ENCODE measurements around the gene GRID2IP.
"Not testable (repeated sequence)": the region's sequence is repeated elsewhere in the genome, so short reads cannot be mapped to it uniquely, and the experiment has no call there.

GRID2IP gene

DNA sequence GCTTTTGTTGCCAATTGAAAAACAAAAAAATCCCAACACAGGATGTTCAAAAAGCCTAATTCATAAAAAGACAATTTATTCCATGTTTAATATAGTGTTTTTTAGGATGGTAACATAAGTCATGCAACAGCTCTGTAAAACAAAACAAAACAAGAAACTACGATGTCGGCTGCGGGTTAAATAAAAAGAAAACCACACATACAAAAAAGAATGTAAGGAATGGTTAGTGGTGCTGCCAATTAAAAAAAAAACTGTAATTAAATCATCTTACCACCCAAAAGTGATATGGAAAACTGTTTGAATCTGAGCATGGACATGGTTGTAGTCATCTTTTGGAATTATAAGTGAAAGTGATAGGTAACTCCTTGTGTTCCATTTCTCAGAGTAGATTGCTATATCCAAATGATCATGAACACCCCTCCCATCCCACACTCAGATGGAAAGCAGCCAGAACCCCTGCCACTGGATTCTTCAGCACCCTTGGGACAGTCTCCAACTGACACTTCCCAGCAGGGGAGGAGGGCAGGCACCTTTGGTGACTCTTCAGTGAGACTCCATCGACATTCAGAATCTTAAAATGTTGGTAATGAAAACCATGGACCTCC lies 89.2 kb downstream of the GRID2IP start:
- intact Hi-C loops (cut with DNase I): no loop called here
- DNase-seq: no peak

- intact Hi-C loops (cut with DNase I): no loop called here
- DNase-seq: no peak
Observed at GRCh38 chr7:6460990-6461584, 90.2 kb downstream of the GRID2IP start.

DNA sequence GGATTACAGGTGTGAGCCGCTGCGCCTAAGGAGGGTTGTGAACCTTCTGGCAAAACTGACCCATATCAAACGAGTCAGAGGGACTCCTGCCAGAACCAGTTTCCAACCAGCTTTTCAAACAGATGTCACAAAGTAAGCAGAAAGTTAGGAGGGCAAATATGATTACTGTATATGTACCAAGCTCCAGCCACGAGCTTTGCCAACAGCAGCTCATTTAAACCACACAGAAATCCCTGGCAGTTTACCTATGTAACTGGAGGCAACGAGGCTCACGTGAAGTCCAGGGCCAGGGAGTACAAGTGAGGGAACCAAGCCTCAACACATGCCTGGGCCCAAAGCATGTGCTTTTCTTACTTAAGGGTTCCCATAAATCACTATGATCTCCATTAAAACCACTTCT lies 91.0 kb downstream of the GRID2IP start:
- DNase-seq: no peak
- intact Hi-C loops (cut with DNase I): no loop called here

DNA sequence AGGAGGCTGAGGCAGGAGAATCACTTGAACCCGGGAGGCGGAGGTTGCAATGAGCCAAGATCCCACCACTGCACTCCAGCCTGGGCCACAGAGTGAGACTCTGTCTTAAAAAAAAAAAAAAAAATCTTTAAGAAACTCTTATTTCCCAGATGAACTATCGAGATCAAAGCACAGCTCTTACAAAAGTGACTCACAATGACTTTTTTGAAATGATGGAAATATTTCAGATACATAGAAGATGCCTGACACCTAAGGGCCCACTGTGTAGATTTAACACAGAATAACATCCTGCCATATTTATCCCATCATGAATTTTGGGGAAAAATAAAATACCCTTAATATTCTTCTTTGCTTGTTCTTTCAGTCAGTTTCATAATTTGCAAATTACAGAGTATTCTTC lies 92.6 kb downstream of the GRID2IP start:
- DNase-seq; intact Hi-C loops (cut with DNase I): not testable (repeated sequence)

DNA sequence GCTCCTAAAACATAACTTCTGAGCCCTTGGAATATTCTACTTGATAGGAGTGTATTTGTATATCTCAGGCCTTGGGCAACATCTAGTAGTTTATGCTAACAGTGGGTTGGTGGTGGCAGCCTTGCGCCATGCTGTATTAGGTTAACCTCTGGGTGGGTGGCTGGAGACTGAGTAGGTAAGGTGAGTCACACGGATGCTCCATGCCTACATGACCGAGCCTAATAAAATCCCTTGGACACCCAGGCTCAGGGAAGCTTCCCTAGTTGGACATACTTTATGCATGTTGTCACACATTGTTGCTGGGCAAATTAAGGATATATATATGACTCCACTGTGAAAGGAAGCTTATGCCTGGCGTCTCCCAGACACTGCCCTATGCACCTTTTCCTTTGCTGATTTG lies 97.5 kb downstream of the GRID2IP start:
- intact Hi-C loops (cut with DNase I): no loop called here
- no peak for DNase-seq

DNA sequence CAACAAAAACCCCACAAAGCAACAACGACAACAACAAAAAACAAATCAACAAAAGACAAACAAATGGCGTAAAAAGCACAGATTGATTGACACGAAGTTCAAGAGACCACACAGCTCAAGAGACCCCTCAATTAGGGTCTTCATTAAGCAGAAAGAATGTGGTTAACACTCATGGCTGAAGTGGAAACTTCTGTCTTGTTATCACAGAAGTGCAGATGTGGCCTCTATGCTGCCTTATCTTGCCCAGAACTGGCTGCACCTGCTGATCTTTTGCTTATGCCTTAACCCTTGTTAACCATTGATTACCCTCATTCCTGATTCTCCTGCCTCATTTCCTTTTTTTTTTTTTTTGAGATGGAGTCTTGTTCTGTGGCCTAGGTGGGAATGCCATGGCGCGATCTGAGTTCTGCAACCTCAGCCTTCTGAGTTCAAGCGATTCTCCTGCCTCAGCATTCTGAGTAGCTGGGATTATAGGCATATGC lies 100.0 kb downstream of the GRID2IP start:
- intact Hi-C loops (cut with DNase I): no loop called here
- no peak for DNase-seq

DNA sequence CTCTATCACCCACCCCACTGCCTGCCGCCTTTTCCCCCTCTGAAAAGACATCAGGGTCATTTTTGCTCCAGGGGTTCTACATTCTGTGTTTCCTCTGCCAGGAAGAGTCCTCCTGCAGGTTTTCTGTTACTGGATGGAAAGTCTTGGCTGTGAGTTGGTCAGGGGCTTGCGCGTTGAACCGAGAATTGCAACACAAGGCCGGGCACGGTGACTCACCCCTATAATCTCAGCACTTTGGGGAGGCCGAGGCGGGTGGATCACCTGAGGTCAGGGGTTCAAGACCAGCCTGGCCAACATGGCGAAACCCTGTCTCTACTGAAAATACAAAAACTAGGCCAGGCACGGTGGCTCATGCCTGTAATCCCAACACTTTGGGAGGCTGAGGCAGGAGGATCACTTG lies 100.7 kb downstream of the GRID2IP start:
- DNase-seq; intact Hi-C loops (cut with DNase I): not testable (repeated sequence)

DNA sequence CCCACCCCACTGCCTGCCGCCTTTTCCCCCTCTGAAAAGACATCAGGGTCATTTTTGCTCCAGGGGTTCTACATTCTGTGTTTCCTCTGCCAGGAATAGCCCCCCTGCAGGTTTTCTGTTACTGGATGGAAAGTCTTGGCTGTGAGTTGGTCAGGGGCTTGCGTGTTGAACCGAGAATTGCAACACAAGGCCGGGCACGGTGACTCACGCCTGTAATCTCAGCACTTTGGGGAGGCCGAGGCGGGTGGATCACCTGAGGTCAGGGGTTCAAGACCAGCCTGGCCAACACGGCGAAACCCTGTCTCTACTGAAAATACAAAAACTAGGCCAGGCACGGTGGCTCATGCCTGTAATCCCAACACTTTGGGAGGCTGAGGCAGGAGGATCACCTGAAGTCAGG lies 101.4 kb downstream of the GRID2IP start:
- intact Hi-C loops (cut with DNase I); DNase-seq: not testable (repeated sequence)

DNA sequence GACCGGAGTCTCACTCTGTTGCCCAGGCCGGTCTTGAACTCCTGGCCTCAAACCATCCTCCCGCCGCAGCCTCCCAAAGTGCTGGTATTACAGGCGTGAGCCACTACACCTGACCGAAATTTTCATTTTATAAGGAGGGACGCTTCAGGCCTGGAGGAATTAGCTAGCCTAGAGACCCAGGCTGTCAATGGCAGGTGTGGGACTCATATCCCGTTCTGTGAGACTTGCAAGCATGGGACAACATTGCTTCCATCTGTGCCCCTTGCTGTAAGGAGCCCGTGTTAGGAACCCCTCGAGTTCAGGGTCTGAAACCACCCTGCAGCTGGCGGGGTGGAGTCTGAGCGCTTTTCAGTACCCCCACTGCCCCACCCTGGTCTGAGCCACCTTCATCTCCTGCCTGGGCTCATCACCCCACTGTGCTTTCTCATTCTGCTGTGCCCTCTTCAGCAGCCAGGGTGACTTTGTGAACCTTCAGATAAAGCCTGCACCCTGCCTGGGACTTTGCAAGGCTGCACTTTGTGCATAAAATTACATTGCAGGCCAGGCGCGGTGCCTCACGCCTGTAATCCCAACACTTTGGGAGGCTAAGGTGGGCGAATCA lies 102.2 kb downstream of the GRID2IP start:
- intact Hi-C loops (cut with DNase I): no loop called here
- DNase-seq: no peak

DNA sequence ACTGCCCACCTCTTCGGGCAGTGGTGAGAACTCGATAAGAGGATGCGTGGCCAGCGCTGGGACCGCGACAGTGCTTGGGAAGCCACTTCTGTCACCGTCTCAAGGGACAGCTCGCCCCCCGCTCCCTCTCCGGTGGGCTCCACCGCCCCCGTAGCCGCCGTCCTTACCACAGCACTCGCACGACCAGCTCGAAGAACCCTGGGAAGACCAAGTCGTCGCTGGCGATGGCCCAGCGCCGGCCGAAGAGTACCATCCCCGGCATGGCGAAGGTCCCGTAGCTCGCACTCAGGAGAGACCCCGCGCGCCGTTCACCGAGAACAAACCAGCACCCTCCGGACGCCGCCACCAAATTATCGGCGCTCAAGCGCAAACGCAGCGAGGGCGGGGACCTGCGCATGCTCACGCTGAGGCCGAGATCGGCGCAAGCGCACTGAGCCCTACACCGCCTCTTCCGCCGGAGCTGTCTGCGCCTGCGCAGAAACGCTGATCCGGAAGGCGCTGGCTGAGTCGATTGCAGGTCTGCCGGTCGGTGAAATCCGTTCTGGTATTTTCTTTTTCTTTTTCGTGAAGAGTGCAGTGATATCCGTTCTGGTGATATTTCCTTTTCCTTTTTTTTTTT lies 103.6 kb downstream of the GRID2IP start, which contains the start of gene DAGLB:
DAGLB (minus strand) TSS at position 374 of the 619 bp plus-strand sequence; CDS start at position 262, 112 bp downstream.
- peak; percentile 69 to 95 (median 88) for DNase-seq
- intact Hi-C loops (cut with DNase I): no loop called here

All from head of caudate nucleus (tissue), 42 donors.